ENCODE measurements around the gene ZNF263. TPM values are rescaled to one million over a fixed set of nuclear protein-coding genes. Genes with fewer than 3 reads are reported as not detected.
A peak's percentile ranks its signal among the peaks of the same experiment; 100 is the strongest.

ZNF263 gene
- total and polyA plus RNA-seq, 2 of the 13 experiments (the other 11 are each of a cell fraction or from before 2014, with no cell fraction given), result 10.2 to 41.2 TPM

- intact Hi-C loops (cut with micrococcal nuclease; ENCODE audit: unreplicated experiment), result no loop called here
- no peaks in the 10 kb centered on the region; a peak in 1 of 5 replicates for H3K27me3 ChIP-seq (ENCODE audit: control insufficient read depth in 1 of 2, insufficient read depth in 2 of 2, low read length in 2 of 2)
- DNase-seq (ENCODE audit: low spot score), result peak; percentile 91
- peak overlapping the region; percentile 35 for H2AFZ ChIP-seq (ENCODE audit: low read length)
- BruUV-seq (replicated peaks), result no TSS peak
- FAIRE-seq, result peak; percentile 97
- peaks cover 52% of the 10 kb centered on the region for H3K4me1 ChIP-seq (ENCODE audit: insufficient read depth, low read length)
- peak; percentile 100 for ATAC-seq
- no peaks in the 10 kb centered on the region for H4K20me1 ChIP-seq (ENCODE audit: insufficient read depth, low read length)
- whole genome bisulfite sequencing (ENCODE audit: low lambda C conversion rate), result 12% methylated on average over 3 of the region's 4 CpGs
- no peaks in the 10 kb centered on the region for H3K36me3 ChIP-seq (replicated peaks in 1 of 2; ENCODE audit: control insufficient read depth in 1 of 2, insufficient read depth in 2 of 2, low read length in 2 of 2)
- in situ Hi-C loops (cut with HindIII; ENCODE audit: extremely low pct_ligation_motif_present, low pct_unique_long_range_greater_than_20kb), result no loop called here
- H3K27ac ChIP-seq (ENCODE audit: extremely low read length, insufficient read depth, low read length), result peak overlapping the region; percentile 89
- ChIA-PET POLR2A (interaction anchor here (0.9 to 4.4 kb wide), 5 partner anchors 8 to 91 kb away, joined by 3 to 44 read pairs (median 6); partner anchors contain the start of gene ZNF263), CTCF (ENCODE audit: low intra/inter-chr PET ratio, low total read pairs) (no interaction called here)
- peak overlapping the region; percentile 43 to 60 (median 52) for H3K4me3 ChIP-seq (replicated peaks in 1 of 3; ENCODE audit: insufficient read depth in 1 of 3, low read depth in 2 of 3, low read length in 3 of 3)
- peak overlapping the region; percentile 89 for H3K4me2 ChIP-seq (ENCODE audit: low read depth, low read length)
- H3K9ac ChIP-seq (ENCODE audit: insufficient read depth, low read depth, low read length), result peak overlapping the region; percentile 74
- no peaks in the 10 kb centered on the region for H3K79me2 ChIP-seq (ENCODE audit: insufficient read depth, low read length)
- H3K9me3 ChIP-seq (ENCODE audit: low read length), result no peaks in the 10 kb centered on the region
- TF ChIP-seq NBN (conservative IDR thresholded peaks at IDR 0.05) (no peak), ERF (CRISPR knock-in tag; IDR thresholded peaks at IDR 0.05) (peak; percentile 20; the same call in 1 of the 2 replicates), ZNF142 (CRISPR knock-in tag; IDR thresholded peaks at IDR 0.05) (0 out of 2 replicates have a peak, but pooled peaks have one; percentile 32), SAFB2 (CRISPR knock-in tag; IDR thresholded peaks at IDR 0.05; ENCODE audit: borderline replicate concordance, low read depth) (no peak), POLR2AphosphoS5 (IDR thresholded peaks at IDR 0.05; ENCODE audit: low read depth, low read length) (peak; percentile 93), ZNF10 (CRISPR knock-in tag; IDR thresholded peaks at IDR 0.05; ENCODE audit: borderline replicate concordance, low read depth) (no peak), EP300 (IDR thresholded peaks at IDR 0.05; ENCODE audit: low read depth in 2 of 2, low read length in 2 of 2) (0 out of 4 replicates have a peak, but pooled peaks of 1 of the 2 experiments have one; percentile 13), EP300 (CRISPR knock-in tag; IDR thresholded peaks at IDR 0.05; ENCODE audit: borderline replicate concordance) (no peak), POLR2G (IDR thresholded peaks at IDR 0.05; ENCODE audit: low read depth, low read length) (peak; percentile 76), TFAP4 (IDR thresholded peaks at IDR 0.05; ENCODE audit: borderline replicate concordance, low read depth) (no peak), SOX13 (IDR thresholded peaks at IDR 0.05) (0 out of 2 replicates have a peak, but pooled peaks have one; percentile 10), SOX13 (CRISPR knock-in tag; conservative IDR thresholded peaks at IDR 0.05 in 1 of 2, IDR thresholded peaks at IDR 0.05 in 1 of 2) (no peak; a peak in 1 of 4 replicates), ZMYM4 (CRISPR knock-in tag; IDR thresholded peaks at IDR 0.05) (peak; percentile 59; the same call in 1 of the 2 replicates), MAFK (conservative IDR thresholded peaks at IDR 0.05 in 1 of 2, IDR thresholded peaks at IDR 0.05 in 1 of 2; ENCODE audit: low read length in 2 of 2) (no peak), ZNF430 (CRISPR knock-in tag; IDR thresholded peaks at IDR 0.05) (0 out of 2 replicates have a peak, but pooled peaks have one; percentile 42), FOXP4 (CRISPR knock-in tag; IDR thresholded peaks at IDR 0.05) (0 out of 2 replicates have a peak, but pooled peaks have one; percentile 3)
Measured at GRCh38 chr16:3274490-3274889, 8.8 kb upstream of the ZNF263 start.

Measured in HepG2 (cell line).